K562 (cell line): Measurements from ENCODE around the gene BMP3. TPM values are rescaled to one million over a fixed set of nuclear protein-coding genes. Genes with fewer than 3 reads are reported as not detected.

Experiments used
- ATAC-seq: fragments of 200-7000 bp; cut with Tn5 transposase; 3 replicates; pipeline ENCODE4 v1.9.1; 2020; ENCODE audit warnings: moderate library complexity
- BruUV-seq: library from RNA; stranded (reverse); fragments of 400-500 nt; replicated peaks from 2 replicates; lab custom pipeline; 2021; lab: Mats Ljungman, UMichigan
- CTCF ChIA-PET: fragments of 300-600 bp; formaldehyde crosslinking; extraction: SDS; loops from one replicate; lab custom pipeline; 2021; ENCODE audit warnings: low intra/inter-chr PET ratio; lab: Yijun Ruan, JAX
- POLR2A ChIA-PET: fragments of 300-600, 350-650 bp; sonication (Branson Sonifier 250); formaldehyde crosslinking; extraction: SDS; loops from one replicate; lab custom pipeline; 2021; ENCODE audit warnings: antibody characterized with exemption, inconsistent platforms; lab: Yijun Ruan, JAX
- DNase-seq, 4 experiments: peaks; one replicate each; pipeline versions ENCODE4 v3.0.0 to v3.0.0-alpha.2; 2011 to 2018; ENCODE audit warnings: low spot score in 3 of 4, mixed read lengths in 3 of 4; ENCODE audit errors: extremely low read depth in 1 of 4
- FAIRE-seq: peaks from 2 replicates; lab custom pipeline; 2011; peaks lifted over from hg19 to GRCh38; lab: Jason Lieb, UNC
- H2AFZ ChIP-seq: 2 replicates; pipeline ENCODE4 v1.6.0; 2011; ENCODE audit warnings: low read depth, low read length, control low read depth, inconsistent platforms
- H3K27ac ChIP-seq: fragments of 200-600 bp; 3 replicates; pipeline ENCODE4 v1.8.0; 2011; ENCODE audit warnings: low read depth, mild to moderate bottlenecking, control low read depth, inconsistent platforms, low read length, moderate library complexity, mixed read lengths; ENCODE audit errors: extremely low read depth
- H3K27me3 ChIP-seq, 2 experiments: fragments of 300-600 bp in 1 of 2; 2 replicates in 1 of 2; 3 replicates in 1 of 2; pipeline versions ENCODE4 v1.6.0 to v1.8.0; 2011; ENCODE audit warnings: inconsistent platforms in 2 of 2, low read length in 2 of 2, mild to moderate bottlenecking in 1 of 2, mixed read lengths in 1 of 2, moderate library complexity in 1 of 2; ENCODE audit not compliant: control insufficient read depth in 2 of 2, insufficient read depth in 2 of 2
- H3K36me3 ChIP-seq: fragments of 300-600 bp; 3 replicates; pipeline ENCODE4 v1.8.0; 2011; ENCODE audit warnings: mild to moderate bottlenecking, low read length, inconsistent platforms; ENCODE audit not compliant: control insufficient read depth, insufficient read depth
- H3K4me1 ChIP-seq, 2 experiments: fragments of 200-600 bp in 1 of 2; replicated peaks in 1 of 2; 2 replicates in 1 of 2; 3 replicates in 1 of 2; pipeline versions ENCODE4 v1.5.1 to v1.8.0; 2011; ENCODE audit warnings: inconsistent platforms in 2 of 2, low read length in 2 of 2, mild to moderate bottlenecking in 1 of 2, mixed read lengths in 1 of 2, moderate library complexity in 1 of 2; ENCODE audit not compliant: control insufficient read depth in 2 of 2, insufficient read depth in 2 of 2
- H3K4me2 ChIP-seq: 2 replicates; pipeline ENCODE4 v1.6.1; 2011; ENCODE audit warnings: low read length, control low read depth, inconsistent platforms, mixed read lengths; ENCODE audit not compliant: insufficient read depth
- H3K4me3 ChIP-seq: fragments of 200-600 bp; sonication (generic), shearing (Covaris generic); 2 replicates; pipeline ENCODE4 v1.5.1; 2016; ENCODE audit warnings: control low read depth, inconsistent platforms
- H3K79me2 ChIP-seq: fragments of 200-600 bp; 3 replicates; pipeline ENCODE4 v1.8.0; 2011; ENCODE audit warnings: low read length, inconsistent platforms; ENCODE audit not compliant: control insufficient read depth, insufficient read depth
- H3K9ac ChIP-seq, 2 experiments: 2 replicates each; pipeline versions ENCODE4 v1.6.0 to v1.6.1; 2011; ENCODE audit warnings: low read depth in 2 of 2, low read length in 2 of 2, control low read depth in 1 of 2, inconsistent platforms in 1 of 2, mild to moderate bottlenecking in 1 of 2, mixed read lengths in 1 of 2; ENCODE audit not compliant: insufficient read depth in 1 of 2
- H3K9me1 ChIP-seq: one replicate; pipeline ENCODE4 v1.6.0; 2011; ENCODE audit warnings: inconsistent platforms, mild to moderate bottlenecking, low read length, moderate library complexity; ENCODE audit not compliant: control insufficient read depth, insufficient read depth
- H3K9me3 ChIP-seq: replicated peaks from 2 replicates; pipeline ENCODE4 v1.5.1; 2011; ENCODE audit warnings: low read depth, low read length, inconsistent platforms; ENCODE audit not compliant: control insufficient read depth, insufficient read depth
- H4K20me1 ChIP-seq: replicated peaks from 2 replicates; pipeline ENCODE4 v1.6.1; 2011; ENCODE audit warnings: low read length, inconsistent platforms, mixed read lengths; ENCODE audit not compliant: control insufficient read depth, insufficient read depth
- ETV1 ChIP-seq: fragments of 450-650 bp; conservative IDR thresholded peaks from 2 replicates; pipeline ENCODE4 v1.6.1; 2016; ENCODE audit warnings: missing genetic modification characterization, control low read depth, low read depth, missing compliant biosample characterization
- GTF2F1 ChIP-seq: IDR thresholded peaks from 2 replicates; pipeline ENCODE4 v1.6.1; 2011; ENCODE audit warnings: low read depth, low read length, improper control_type of control experiment
- HMG20A ChIP-seq: fragments of 450-650 bp; formaldehyde crosslinking; conservative IDR thresholded peaks from 2 replicates; pipeline ENCODE4 v1.4.0; 2020; ENCODE audit warnings: mild to moderate bottlenecking, mixed read lengths
- KDM4B ChIP-seq, 2 experiments: fragments of 450-650 bp in 1 of 2; sonication (generic) in 1 of 2; IDR thresholded peaks; 2 replicates each; pipeline ENCODE4 v1.6.1; 2016 to 2017; ENCODE audit warnings: borderline replicate concordance in 2 of 2, antibody characterized with exemption in 1 of 2, low read depth in 1 of 2, mild to moderate bottlenecking in 1 of 2
- MEF2D ChIP-seq: conservative IDR thresholded peaks from 2 replicates; pipeline ENCODE4 v1.6.1; 2016; ENCODE audit warnings: low read depth, missing genetic modification characterization, missing compliant biosample characterization
- NR2C1 ChIP-seq, 2 experiments: fragments of 450-650 bp; IDR thresholded peaks; 2 replicates each; pipeline ENCODE4 v1.6.1; 2017; ENCODE audit warnings: mild to moderate bottlenecking in 2 of 2, antibody characterized with exemption in 1 of 2, inconsistent platforms in 1 of 2, missing compliant biosample characterization in 1 of 2, missing genetic modification characterization in 1 of 2
- PML ChIP-seq: IDR thresholded peaks from 2 replicates; pipeline ENCODE4 v1.6.1; 2012; ENCODE audit warnings: low read length, inconsistent platforms
- RFX5 ChIP-seq: IDR thresholded peaks from 2 replicates; pipeline ENCODE4 v1.6.1; 2011; ENCODE audit warnings: low read depth, mild to moderate bottlenecking, improper control_type of control experiment, low read length
- SIX5 ChIP-seq, 2 experiments: IDR thresholded peaks; 2 replicates each; pipeline ENCODE4 v1.6.1; 2011; ENCODE audit warnings: low read length in 2 of 2, borderline replicate concordance in 1 of 2, low read depth in 1 of 2, mild to moderate bottlenecking in 1 of 2, moderate library complexity in 1 of 2; ENCODE audit not compliant: insufficient read depth in 1 of 2
- SMAD1 ChIP-seq: fragments of 150-350 bp; IDR thresholded peaks from 2 replicates; pipeline ENCODE4 v1.6.1; 2014; ENCODE audit warnings: low read length, low read depth; ENCODE audit not compliant: partially characterized antibody
- ZBTB34 ChIP-seq: fragments of 250-450 bp; sonication (Bioruptor Pico); IDR thresholded peaks from 2 replicates; pipeline ENCODE4 v1.8.0; 2021; ENCODE audit warnings: mild to moderate bottlenecking, moderate library complexity
- ZNF23 ChIP-seq: fragments of 250-450 bp; sonication (Bioruptor Pico); IDR thresholded peaks from 2 replicates; pipeline ENCODE4 v1.4.0; 2020; ENCODE audit warnings: mild to moderate bottlenecking
- ZNF253 ChIP-seq: fragments of 250-450 bp; sonication (Bioruptor Pico); conservative IDR thresholded peaks from 2 replicates; pipeline ENCODE4 v1.6.1; 2021; ENCODE audit warnings: mild to moderate bottlenecking
- ZNF318 ChIP-seq, 2 experiments: fragments of 450-650 bp; IDR thresholded peaks; 2 replicates each; pipeline ENCODE4 v1.6.1; 2016; ENCODE audit warnings: mild to moderate bottlenecking in 2 of 2, borderline replicate concordance in 1 of 2, low read depth in 1 of 2, moderate library complexity in 1 of 2
- WGBS: fragments of 100-300 bp; shearing (Covaris generic); methylation state at CpG from one replicate; pipeline ENCODE4 v1.1.6; 2016; ENCODE audit warnings: low coverage, mixed read lengths; ENCODE audit not compliant: insufficient coverage; ENCODE audit errors: missing lambda C conversion rate; 5-methylcytosine and 5-hydroxymethylcytosine counted together
- in situ Hi-C: fragments of 300-500 bp; cut with MboI; formaldehyde crosslinking; loops from 4 replicates; pipeline ENCODE4 v1.15.0; 2018; ENCODE audit warnings: inconsistent platforms, mixed read lengths
- intact Hi-C: fragments of 100-400 bp; cut with micrococcal nuclease; formaldehyde crosslinking; loops from 2 replicates; pipeline ENCODE4 v1.14.2; 2022
- polyA plus RNA-seq, 8 experiments: library from polyadenylated mRNA; depleted of rRNA in 4 of 8; stranded (reverse) in 5 of 8; unstranded in 3 of 8; fragments of >200 nt; fragmentation: Nextera tagmentation in 2 of 8; fragmentation: Illumina TruSeq in 1 of 8; extraction: Ambion mirVana in 2 of 8; extraction: Trizol in 1 of 8; gene quantifications; 2 replicates each; pipeline versions ENCODE4 v1.2.1 to v1.2.3, GENCODE V29; 2011 to 2014; ENCODE audit warnings: inconsistent platforms in 1 of 8, missing spikeins in 1 of 8
- total RNA-seq, 7 experiments: library from RNA; depleted of rRNA in 6 of 7; stranded (reverse); fragments of >200 nt in 6 of 7; fragmentation: Illumina TruSeq in 2 of 7; extraction: Trizol in 2 of 7; gene quantifications; 2 replicates each; pipeline versions ENCODE4 v1.2.1 to v1.2.3, GENCODE V29; 2011 to 2021; ENCODE audit warnings: low replicate concordance in 1 of 7

The BMP3 gene
- total and polyA plus RNA-seq, 9 of the 15 experiments (the other 6 are each of a cell fraction or from before 2014, with no cell fraction given), result 0.01 TPM; not detected in 8

GRCh38 chr4:81021981-81022380 is 8.5 kb upstream of the BMP3 start:
- ChIA-PET POLR2A (no interaction called here), CTCF (no interaction called here)
- no peak for DNase-seq
- H3K27me3 ChIP-seq, result no peaks in the 10 kb centered on the region
- H3K4me1 ChIP-seq, result no peaks in the 10 kb centered on the region
- no peak overlapping the region for H3K4me2 ChIP-seq
- H2AFZ ChIP-seq, result no peak overlapping the region
- no peaks in the 10 kb centered on the region for H3K9me3 ChIP-seq
- no peaks in the 10 kb centered on the region for H3K79me2 ChIP-seq
- no TSS peak for BruUV-seq
- H3K27ac ChIP-seq, result no peak overlapping the region
- no peak overlapping the region for H3K9ac ChIP-seq
- intact Hi-C loops (no loop called here), in situ Hi-C loops (no loop called here)
- H3K36me3 ChIP-seq, result no peaks in the 10 kb centered on the region
- no peak overlapping the region for H3K4me3 ChIP-seq
- H3K9me1 ChIP-seq, result no peaks in the 10 kb centered on the region
- 0% methylated on average over 1 of the region's 1 CpG for WGBS
- no peak for ATAC-seq
- FAIRE-seq, result no peak
- no peaks in the 10 kb centered on the region for H4K20me1 ChIP-seq
- no peak for TF ChIP-seq NR2C1 (IDR thresholded peaks at IDR 0.05)
- no peak for TF ChIP-seq NR2C1 (tag; IDR thresholded peaks at IDR 0.05)
- no peak for TF ChIP-seq ZNF23
- no peak for TF ChIP-seq ETV1 (tag)
- TF ChIP-seq ZBTB34 (CRISPR knock-in tag), result no peak
- no peak for TF ChIP-seq HMG20A
- TF ChIP-seq ZNF318 (IDR thresholded peaks at IDR 0.05; ENCODE audit: borderline replicate concordance in 1 of 2, low read depth in 1 of 2), result no peak
- TF ChIP-seq GTF2F1, result no peak
- TF ChIP-seq PML, result no peak
- TF ChIP-seq KDM4B (IDR thresholded peaks at IDR 0.05; ENCODE audit: borderline replicate concordance in 2 of 2, low read depth in 1 of 2), result no peak
- no peak for TF ChIP-seq SIX5 (IDR thresholded peaks at IDR 0.05; ENCODE audit: borderline replicate concordance in 1 of 2, insufficient read depth in 1 of 2, low read depth in 1 of 2, low read length in 2 of 2)
- TF ChIP-seq ZNF253 (CRISPR knock-in tag), result no peak
- no peak for TF ChIP-seq MEF2D (tag)
- no peak for TF ChIP-seq SMAD1
- no peak for TF ChIP-seq RFX5
